CD4-positive, alpha-beta T cell treated with Interleukin-12 subunit alpha and Interleukin-12 subunit beta, for 1 hour (primary cell): Measurements from ENCODE around the gene ANKS1B.
"Not testable (repeated sequence)": the region's sequence is repeated elsewhere in the genome, so short reads cannot be mapped to it uniquely, and the experiment has no call there.

Source experiments
- DNase-seq: peaks from one replicate; pipeline ENCODE4 v3.0.0-alpha.2; 2020

ANKS1B gene

GRCh38 chr12:99984271-99985128 is at the start of gene ANKS1B:
TSS of gene ANKS1B (minus strand) at chr12:99984936. CDS start at chr12:99984237, 699 bp downstream.
- no peak for DNase-seq

DNA sequence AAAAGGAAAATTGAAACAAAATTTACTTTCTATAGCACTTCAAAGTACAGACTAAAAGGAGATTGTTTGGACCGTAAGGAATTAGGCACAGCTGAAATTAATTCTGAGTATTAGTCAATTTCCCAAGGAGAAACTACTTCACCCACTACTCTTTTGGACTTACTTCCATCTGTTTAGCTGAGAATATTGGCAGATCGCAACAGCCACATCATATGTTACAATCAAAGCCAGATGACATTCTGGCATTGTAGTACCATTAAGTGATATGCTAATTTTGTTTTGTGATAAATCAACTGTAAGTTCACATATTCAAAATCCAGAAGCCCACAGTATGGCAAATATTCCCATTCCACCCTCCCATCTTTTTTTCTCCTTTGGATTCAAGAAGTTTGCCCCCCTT is 47.1 kb upstream of the ANKS1B start:
- DNase-seq = no peak

GRCh38 chr12:100027671-100028070 is 42.9 kb upstream of the ANKS1B start:
- no peak for DNase-seq

GRCh38 chr12:100026241-100026640 is 41.5 kb upstream of the ANKS1B start:
- no peak for DNase-seq

DNA sequence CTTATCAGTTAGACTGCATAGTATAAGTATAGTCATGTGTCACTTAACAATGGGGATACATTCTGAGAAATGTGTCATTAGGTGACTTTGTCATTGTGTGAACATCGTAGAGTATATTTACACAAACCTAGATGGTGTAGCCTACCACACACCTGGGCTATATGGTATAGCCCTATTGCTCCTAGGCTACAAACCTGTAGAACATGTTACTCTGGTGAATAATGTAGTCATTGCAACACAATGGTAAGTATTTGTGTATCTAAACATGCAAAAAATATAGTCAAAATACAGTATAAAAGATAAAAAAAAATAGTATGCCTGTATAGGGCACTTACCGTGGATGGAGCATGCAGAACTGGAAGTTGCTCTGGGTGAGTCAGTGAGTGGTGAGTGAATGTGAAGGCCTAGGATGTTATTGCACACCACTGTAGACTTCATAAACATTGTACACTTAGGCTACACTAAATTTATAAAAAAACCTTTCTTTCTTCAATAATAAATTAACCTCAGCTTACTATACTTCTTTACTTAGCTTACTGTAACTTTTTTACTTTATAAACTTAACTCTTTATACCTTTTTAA is 40.3 kb upstream of the ANKS1B start:
- DNase-seq = no peak

- DNase-seq = no peak
These were observed 35.6 kb upstream of the ANKS1B start for GRCh38 chr12:100020370-100020769.

DNA sequence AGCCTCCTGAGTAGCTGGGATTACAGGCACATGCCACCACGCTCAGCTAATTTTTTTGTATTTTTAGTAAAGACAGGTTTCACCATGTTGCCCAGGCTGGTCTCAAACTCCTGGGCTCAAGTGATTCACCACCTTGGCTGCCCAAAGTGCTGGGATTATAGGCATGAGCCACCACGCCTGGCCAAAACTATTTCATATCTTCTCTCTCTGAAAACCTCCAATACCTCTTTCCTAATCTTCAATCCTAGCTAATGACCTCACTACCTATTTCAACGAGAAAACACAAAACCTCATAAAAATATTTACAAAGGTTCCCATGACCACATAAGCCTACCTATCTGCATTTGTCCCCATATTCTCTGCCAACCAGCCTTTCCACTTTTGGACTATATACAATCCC is 32.3 kb upstream of the ANKS1B start:
- DNase-seq = no peak

DNA sequence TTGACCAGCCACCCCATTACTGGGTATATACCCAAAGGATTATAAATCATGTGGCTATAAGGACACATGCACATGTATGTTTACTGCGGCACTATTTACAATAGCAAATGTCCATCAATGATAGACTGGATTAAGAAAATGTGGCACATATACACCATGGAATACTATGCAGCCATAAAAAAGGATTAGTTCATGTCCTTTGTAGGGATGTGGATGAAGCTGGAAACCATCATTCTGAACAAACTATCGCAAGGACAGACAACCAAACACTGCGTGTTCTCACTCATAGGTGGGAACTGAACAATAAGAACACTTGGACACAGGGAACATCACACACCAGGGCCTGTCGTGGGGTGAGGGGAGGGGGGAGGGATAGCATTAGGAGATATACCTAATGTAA is 31.6 kb upstream of the ANKS1B start:
- not testable (repeated sequence) for DNase-seq

GRCh38 chr12:100005846-100006245 is 21.1 kb upstream of the ANKS1B start:
- not testable (repeated sequence) for DNase-seq

- DNase-seq = no peak
These were observed 13.1 kb upstream of the ANKS1B start for GRCh38 chr12:99997806-99998205.

GRCh38 chr12:99996095-99996494 is 11.4 kb upstream of the ANKS1B start:
- no peak for DNase-seq

- DNase-seq = no peak
These were observed 895 bp upstream of the ANKS1B start for GRCh38 chr12:99985631-99986030.

DNA sequence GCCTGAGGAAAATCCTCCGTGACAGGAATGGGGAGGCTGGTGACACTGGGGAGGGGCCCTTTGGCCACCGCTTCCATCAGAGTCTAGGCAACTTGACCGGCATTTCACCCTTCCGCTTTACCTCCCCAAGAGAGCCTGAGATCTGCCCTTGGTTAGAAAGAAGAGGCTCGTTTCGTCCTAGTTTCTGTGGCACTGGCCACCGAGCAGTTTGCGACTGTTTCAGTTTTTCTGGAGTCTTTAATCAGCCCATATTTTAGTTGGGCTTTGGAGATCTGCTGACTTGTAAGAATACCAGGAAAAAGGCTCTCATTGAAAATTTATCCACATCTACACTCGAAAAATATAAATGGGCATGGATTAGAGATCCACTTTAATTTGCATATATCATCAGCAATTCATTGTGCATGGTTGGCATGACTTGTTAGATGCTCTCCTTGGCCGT is 414 bp upstream of the ANKS1B start:
- DNase-seq = no peak

- no peak for DNase-seq
These were observed 1.1 kb downstream of the ANKS1B start for GRCh38 chr12:99983456-99984258.

GRCh38 chr12:99981639-99982190 is 3.0 kb downstream of the ANKS1B start:
- no peak for DNase-seq

DNA sequence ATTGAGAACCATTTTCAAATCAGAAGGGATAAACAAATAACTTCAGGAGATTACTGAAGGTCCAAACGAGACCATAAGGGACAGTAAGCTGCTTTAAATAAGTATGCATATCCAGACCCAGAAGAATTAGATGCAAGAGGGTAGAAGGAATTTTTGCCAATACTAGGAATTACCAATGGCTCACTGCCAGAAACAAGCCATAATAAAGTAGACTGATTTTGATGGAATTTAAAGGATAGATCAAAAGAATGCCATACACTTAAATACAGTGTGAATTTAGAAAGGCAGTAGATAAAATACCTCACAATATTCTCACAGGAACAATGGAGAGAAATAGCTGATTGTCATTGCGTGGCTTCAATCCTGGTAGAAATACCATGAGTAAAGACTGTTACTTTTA is 5.3 kb downstream of the ANKS1B start:
- DNase-seq = no peak

- no peak for DNase-seq
These were observed 6.6 kb downstream of the ANKS1B start for GRCh38 chr12:99978152-99978551.

- DNase-seq = no peak
These were observed 7.2 kb downstream of the ANKS1B start for GRCh38 chr12:99977550-99977949.

DNA sequence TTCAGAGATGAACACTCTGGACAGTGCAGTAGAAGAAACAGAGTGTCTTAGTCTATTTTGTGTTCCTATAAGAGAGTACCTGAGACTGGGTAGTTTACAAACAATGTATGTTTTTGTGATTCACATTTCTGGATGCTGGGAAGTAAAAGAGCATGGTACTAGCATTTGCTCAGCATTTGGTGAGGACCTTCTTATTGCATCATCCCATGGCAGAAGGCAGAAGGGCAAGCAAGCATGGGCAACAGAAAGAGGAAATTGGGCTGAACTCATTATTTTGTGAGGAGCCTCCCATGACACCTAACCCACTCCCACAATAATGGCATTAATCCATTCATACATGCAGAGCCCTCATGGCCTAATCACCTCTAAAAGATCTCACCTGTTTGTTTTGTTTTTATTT is 8.0 kb downstream of the ANKS1B start:
- no peak for DNase-seq

DNA sequence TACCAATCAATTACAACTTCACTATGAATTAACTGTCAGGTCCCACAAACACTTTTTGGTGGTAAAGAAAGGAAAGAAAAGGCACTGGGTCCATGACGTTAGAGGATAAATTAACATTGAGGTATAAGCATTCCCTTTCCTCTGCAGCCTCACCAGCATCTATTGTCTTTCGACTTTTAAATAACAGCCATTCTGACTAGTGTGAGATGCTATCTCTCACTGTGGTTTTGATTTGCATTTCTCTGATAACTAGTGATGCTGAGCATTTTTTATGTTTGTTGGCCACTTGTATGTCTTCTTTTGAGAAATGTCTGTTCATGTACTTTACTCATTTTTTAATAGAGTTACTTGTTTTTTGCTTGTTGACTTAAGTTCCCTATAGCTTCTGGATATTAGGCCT is 9.4 kb downstream of the ANKS1B start:
- no peak for DNase-seq

- DNase-seq = no peak
These were observed 10.6 kb downstream of the ANKS1B start for GRCh38 chr12:99974146-99974545.

GRCh38 chr12:99966429-99966828 is 18.3 kb downstream of the ANKS1B start:
- no peak for DNase-seq

DNA sequence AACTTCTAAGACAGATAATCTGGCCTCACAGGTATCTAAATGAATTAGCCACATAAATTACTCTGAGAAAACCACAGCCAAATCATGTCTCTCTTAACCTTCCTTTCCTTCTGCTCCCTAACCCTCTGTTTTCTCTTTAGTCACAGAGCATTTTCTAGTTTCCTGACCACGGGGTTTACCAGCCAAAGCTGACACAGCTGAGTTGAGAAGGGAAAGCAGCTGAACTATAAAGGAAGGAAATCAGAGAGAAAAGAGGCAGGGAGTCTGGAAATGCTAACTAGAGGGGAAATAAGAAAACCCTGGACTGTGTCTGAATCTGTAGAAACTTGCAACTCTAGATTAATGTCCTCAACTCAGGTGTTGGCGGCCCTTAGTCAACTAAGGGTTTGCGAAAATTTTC is 24.4 kb downstream of the ANKS1B start:
- DNase-seq = no peak
